Brain microvascular endothelial cell (primary cell): Measurements from ENCODE around the gene EFCC1.

Experiments
- DNase-seq: peaks from one replicate; pipeline ENCODE4 v3.0.0-alpha.2; 2020
- H3K27ac ChIP-seq: fragments of 250-450 bp; sonication (Bioruptor Pico); 2 replicates; pipeline ENCODE4 v1.5.1; 2020; ENCODE audit warnings: mild to moderate bottlenecking, moderate library complexity
- H3K27me3 ChIP-seq: fragments of 250-450 bp; sonication (Bioruptor Pico); replicated peaks from 2 replicates; pipeline ENCODE4 v1.5.1; 2020; ENCODE audit warnings: mild to moderate bottlenecking
- H3K36me3 ChIP-seq: fragments of 250-450 bp; sonication (Bioruptor Pico); replicated peaks from 2 replicates; pipeline ENCODE4 v1.5.1; 2020; ENCODE audit warnings: mild to moderate bottlenecking
- H3K4me3 ChIP-seq: 2 replicates; pipeline ENCODE4 v1.5.1; 2011; ENCODE audit warnings: low read depth, mild to moderate bottlenecking, control low read depth, low read length, moderate library complexity
- in situ Hi-C: cut with HindIII; loops from 2 replicates; pipeline ENCODE4 v1.10.0; 2017; ENCODE audit warnings: low sequenced_read_pairs, low pct_ligation_motif_present
- TF ChIP-seq, protein P1 (sequence below): IDR thresholded peaks from 2 replicates; pipeline ENCODE4 v1.5.1; 2011; ENCODE audit warnings: low read depth, mild to moderate bottlenecking, moderate library complexity, low read length, control low read depth, inconsistent platforms; ENCODE audit errors: missing control alignments

EFCC1 gene

DNA sequence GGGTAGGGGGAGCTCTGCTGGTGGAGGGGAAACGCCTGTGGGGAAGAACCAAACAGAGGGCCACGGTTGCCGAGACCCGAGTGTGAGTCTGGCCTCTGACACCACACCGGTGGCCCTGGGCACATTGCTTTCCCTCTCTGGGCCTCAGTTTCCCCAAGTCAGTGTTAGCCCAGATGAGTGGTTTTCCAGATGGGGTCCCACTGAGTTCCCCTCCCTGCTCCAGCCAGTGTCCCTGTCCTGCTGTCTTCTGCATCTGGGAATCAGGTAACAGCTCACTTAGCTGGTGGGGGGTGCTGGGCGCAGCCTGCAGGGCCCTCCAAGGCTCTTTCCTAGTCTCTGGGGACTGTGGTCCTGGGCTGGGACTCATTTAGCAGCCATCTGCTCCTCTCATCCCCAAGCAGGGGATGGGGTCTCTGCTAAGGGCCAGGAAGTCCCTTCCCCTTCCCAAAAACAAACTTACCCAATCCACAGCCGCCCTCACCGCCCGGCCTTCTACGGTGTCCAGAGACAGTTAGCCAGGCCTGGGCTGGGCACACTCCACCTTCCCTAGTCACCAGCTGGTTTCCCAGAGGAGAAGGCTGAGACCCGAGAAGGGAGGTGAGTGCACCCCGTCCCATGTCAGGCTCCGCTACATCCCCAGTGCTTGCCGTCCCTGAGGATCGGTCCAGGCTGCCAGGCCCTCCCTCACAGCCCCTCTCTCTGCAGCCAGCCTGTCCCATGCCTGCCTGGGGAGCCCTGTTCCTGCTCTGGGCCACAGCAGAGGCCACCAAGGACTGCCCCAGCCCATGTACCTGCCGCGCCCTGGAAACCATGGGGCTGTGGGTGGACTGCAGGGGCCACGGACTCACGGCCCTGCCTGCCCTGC is 60.2 kb downstream of the EFCC1 start:
- TF ChIP-seq, protein P1, sequence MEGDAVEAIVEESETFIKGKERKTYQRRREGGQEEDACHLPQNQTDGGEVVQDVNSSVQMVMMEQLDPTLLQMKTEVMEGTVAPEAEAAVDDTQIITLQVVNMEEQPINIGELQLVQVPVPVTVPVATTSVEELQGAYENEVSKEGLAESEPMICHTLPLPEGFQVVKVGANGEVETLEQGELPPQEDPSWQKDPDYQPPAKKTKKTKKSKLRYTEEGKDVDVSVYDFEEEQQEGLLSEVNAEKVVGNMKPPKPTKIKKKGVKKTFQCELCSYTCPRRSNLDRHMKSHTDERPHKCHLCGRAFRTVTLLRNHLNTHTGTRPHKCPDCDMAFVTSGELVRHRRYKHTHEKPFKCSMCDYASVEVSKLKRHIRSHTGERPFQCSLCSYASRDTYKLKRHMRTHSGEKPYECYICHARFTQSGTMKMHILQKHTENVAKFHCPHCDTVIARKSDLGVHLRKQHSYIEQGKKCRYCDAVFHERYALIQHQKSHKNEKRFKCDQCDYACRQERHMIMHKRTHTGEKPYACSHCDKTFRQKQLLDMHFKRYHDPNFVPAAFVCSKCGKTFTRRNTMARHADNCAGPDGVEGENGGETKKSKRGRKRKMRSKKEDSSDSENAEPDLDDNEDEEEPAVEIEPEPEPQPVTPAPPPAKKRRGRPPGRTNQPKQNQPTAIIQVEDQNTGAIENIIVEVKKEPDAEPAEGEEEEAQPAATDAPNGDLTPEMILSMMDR, result no peak
- H3K4me3 ChIP-seq, result no peak overlapping the region
- no peak overlapping the region for H3K27ac ChIP-seq
- in situ Hi-C loops, result no loop called here
- H3K36me3 ChIP-seq, result no peaks in the 10 kb centered on the region
- no peak for DNase-seq
- H3K27me3 ChIP-seq, result no peaks in the 10 kb centered on the region

DNA sequence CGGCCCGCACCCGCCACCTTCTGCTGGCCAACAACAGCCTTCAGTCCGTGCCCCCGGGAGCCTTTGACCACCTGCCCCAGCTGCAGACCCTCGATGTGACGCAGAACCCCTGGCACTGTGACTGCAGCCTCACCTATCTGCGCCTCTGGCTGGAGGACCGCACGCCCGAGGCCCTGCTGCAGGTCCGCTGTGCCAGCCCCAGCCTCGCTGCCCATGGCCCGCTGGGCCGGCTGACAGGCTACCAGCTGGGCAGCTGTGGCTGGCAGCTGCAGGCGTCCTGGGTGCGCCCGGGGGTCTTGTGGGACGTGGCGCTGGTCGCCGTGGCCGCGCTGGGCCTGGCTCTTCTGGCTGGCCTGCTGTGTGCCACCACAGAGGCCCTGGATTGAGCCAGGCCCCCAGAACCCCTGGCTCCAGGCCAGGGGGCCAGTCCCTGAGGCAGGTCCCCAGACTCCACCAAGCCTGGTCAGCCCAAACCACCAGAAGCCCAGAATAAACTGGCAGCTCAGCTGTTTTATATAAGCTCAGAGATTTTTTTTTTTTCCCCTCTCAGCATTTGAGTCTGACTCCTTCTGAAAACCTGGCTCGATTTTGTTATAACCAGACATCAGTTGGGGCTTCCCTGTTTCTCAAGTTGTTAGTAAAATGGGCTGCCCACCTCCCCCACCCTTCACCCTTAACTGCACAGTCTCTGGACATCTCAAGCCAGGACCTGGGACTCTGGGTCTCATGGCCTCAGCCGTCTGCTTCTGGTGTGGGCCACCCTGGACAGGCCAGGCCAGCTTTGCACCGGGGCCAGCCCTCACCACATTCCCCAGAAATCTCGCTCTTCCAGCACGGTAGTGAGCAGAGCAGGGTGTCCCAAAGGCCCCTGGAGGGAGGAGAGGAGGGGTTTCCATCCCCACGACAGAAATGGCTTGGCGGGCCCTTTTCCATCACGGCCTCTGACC is 61.1 kb downstream of the EFCC1 start:
- H3K4me3 ChIP-seq, result no peak overlapping the region
- TF ChIP-seq, protein P1, result no peak
- no peaks in the 10 kb centered on the region for H3K36me3 ChIP-seq
- no peak overlapping the region for H3K27ac ChIP-seq
- DNase-seq, result no peak
- H3K27me3 ChIP-seq, result no peaks in the 10 kb centered on the region
- in situ Hi-C loops, result no loop called here

DNA sequence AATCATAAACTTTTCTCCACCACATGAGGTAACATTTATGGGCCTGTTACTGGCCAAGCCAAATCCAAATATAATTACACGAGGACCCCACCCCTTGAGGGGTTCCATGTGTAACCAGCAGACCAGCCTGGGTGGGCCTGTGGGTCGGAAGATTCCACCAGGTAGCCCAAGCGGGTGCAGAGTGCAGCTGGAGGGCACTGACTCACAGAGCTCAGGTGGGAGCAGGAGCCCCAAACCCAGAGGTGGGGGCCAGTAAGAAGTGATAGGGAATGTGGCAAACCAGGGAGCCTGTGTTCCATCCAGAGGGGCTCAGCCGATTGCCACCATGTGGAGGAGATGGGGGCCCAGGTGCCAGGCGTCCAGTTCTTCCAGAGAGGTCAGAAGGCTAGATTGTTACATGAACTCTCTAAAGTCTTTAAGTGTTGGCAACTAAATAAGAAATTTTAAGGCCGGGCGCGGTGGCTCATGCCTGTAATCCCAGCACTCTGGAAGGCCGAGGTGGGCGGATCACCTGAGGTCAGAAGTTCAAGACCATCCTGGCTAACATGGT is 62.1 kb downstream of the EFCC1 start:
- TF ChIP-seq, protein P1, result no peak
- Histone ChIP-seq H3K27ac (no peak overlapping the region), H3K36me3 (no peaks in the 10 kb centered on the region), H3K27me3 (no peaks in the 10 kb centered on the region), H3K4me3 (no peak overlapping the region)
- in situ Hi-C loops, result no loop called here
- DNase-seq, result no peak

DNA sequence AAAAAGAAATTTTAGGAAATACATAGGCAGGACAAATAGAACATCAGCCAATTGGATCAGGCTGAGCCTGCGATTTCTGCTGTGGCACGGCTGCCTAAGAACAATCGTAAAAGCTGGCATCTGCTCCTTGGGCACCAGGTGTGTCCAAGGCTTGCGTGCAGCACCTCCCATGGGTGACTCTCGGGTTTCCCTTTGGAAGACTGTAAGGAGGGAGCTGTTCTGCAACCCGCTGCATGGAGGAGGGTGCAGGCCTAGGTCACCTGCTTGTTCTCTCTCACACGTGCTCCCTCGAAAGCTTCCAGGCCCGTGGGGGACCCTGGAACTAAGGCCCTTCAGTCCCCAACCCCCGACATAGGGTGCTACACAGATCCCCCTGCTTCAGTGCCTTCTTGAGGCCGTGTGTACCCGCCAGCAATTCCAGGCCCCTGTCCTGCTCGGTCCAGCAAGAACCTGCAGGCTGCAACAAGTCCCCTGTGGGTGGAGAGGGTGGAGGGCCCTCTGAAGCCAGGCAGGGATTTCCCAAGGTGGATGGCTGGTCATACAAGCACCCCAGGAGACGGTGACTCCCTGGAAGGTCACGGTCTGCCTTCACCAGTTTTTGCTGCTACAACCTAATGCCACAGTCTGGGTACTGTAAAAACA is 62.9 kb downstream of the EFCC1 start:
- DNase-seq, result no peak
- in situ Hi-C loops, result no loop called here
- Histone ChIP-seq H3K4me3 (no peak overlapping the region), H3K27me3 (no peaks in the 10 kb centered on the region), H3K36me3 (no peaks in the 10 kb centered on the region), H3K27ac (no peak overlapping the region)
- TF ChIP-seq, protein P1, result no peak

DNA sequence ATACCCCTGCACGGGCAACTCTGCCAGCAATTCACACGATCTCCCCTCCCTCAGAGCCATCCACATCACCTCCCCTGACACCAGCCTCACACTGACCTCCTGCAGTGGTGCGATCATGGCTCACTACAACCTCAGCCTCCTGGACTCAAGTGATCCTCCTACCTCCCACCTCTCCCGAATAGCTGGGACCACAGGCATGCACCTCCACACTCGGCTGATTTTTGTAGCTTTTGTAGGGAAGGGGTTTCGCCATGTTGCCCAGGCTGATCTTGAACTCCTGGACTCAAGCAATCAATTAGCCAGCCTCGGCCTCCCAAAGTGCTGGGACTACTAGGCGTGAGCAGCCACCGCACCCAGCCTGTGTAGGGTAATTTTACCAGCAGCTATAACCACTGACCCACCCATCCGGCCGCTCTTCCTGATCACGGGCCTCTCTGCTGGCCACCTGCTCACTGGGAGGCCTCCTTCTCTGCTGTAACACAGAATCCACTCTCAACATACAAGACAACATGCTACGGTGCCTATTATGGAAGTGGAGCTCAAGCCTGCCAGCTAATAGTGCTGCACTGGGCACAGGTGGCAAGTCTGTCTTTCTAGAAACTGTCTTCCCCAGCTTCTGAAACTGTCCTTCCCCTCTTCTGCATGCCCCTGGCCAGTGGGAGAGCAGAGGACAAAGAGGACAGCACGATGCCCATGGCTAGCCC is 64.1 kb downstream of the EFCC1 start:
- in situ Hi-C loops, result no loop called here
- no peak for DNase-seq
- no peaks in the 10 kb centered on the region for H3K36me3 ChIP-seq
- TF ChIP-seq, protein P1, result no peak
- no peak overlapping the region for H3K4me3 ChIP-seq
- H3K27me3 ChIP-seq, result no peaks in the 10 kb centered on the region
- no peak overlapping the region for H3K27ac ChIP-seq
